Measurements from ENCODE around the gene POLR3GL.
"Not testable (repeated sequence)": the region's sequence is repeated elsewhere in the genome, so short reads cannot be mapped to it uniquely, and the experiment has no call there.

- TF ChIP-seq CTCF (IDR thresholded peaks at IDR 0.05; ENCODE audit: poor library complexity, severe bottlenecking); EP300 (conservative IDR thresholded peaks at IDR 0.05; ENCODE audit: poor library complexity, severe bottlenecking): not testable (repeated sequence)
Observed at GRCh38 chr1:146025787-146026495, 61.5 kb downstream of the POLR3GL start.
